Left ventricle myocardium inferior (tissue), 1 donor: Measurements from ENCODE around the gene ZNF440. TPM values are rescaled to one million over a fixed set of nuclear protein-coding genes. Genes with fewer than 3 reads are reported as not detected.

ENCODE experiments used
- DNase-seq: peaks from one replicate; pipeline ENCODE4 v3.0.0-alpha.2; 2020
- H3K27ac ChIP-seq: fragments of 200-600 bp; replicated peaks from 2 replicates; pipeline ENCODE4 v1.8.0; 2021
- H3K27me3 ChIP-seq: fragments of 200-600 bp; 2 replicates; pipeline ENCODE4 v1.8.0; 2021; ENCODE audit warnings: low read depth
- H3K36me3 ChIP-seq: fragments of 200-600 bp; 2 replicates; pipeline ENCODE4 v1.8.0; 2021
- H3K4me1 ChIP-seq: fragments of 200-600 bp; 2 replicates; pipeline ENCODE4 v1.8.0; 2021
- H3K4me3 ChIP-seq: fragments of 200-600 bp; 2 replicates; pipeline ENCODE4 v1.8.0; 2021; ENCODE audit warnings: mild to moderate bottlenecking, moderate library complexity
- H3K9me3 ChIP-seq: fragments of 200-600 bp; replicated peaks from 2 replicates; pipeline ENCODE4 v1.8.0; 2021
- intact Hi-C: fragments of 100-400 bp; cut with micrococcal nuclease; formaldehyde crosslinking; loops from one replicate; pipeline ENCODE4 v1.11.0; 2022
- total RNA-seq: library from RNA; stranded (reverse); fragmentation: NEBNext Ultra II Directional; extraction: Animal tissue kit (Norgen Biotek cat#: 25700); gene quantifications from one replicate; pipeline ENCODE4 v1.2.1, GENCODE V29; 2021
- TF ChIP-seq, protein P1 (sequence below): fragments of 200-600 bp; IDR thresholded peaks from 2 replicates; pipeline ENCODE4 v1.8.0; 2021; ENCODE audit warnings: antibody characterized with exemption, mild to moderate bottlenecking, borderline replicate concordance
- donor health status: DM: no; HTN: yes; CAD: no; lungs with severe emphysema.

ZNF440 gene
- total RNA-seq, 1 donor from 2014 or later, result 3.7 TPM

DNA sequence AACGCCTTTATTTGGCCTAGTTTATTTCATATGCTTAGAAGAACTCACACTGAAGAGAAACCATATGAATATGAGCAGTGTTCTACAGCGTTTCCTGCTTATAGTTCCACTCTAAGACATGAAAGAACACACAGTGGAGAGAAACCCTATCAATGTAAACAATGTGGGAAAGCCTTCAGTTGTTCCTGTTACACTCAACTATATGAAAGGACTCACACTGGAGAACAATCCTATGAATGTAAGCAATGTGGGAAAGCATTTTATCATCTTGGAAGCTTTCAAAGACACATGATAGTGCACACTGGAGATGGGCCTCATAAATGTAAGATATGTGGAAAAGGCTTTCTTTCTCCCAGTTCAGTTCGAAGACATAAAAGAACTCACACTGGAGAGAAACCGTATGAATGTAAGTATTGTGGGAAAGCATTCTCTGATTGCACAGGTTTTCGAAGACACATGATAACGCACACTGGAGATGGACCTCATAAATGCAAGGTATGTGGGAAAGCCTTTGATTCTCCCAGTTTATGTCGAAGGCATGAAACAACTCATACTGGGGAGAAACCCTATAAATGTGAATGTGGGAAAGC, 33.5 kb upstream of the ZNF440 start:
- H3K36me3 ChIP-seq, result peaks cover 84% of the 10 kb centered on the region

GRCh38 chr19:11781295-11782057, 32.6 kb upstream of the ZNF440 start:
- no peak for DNase-seq
- H3K4me3 ChIP-seq, result no peak overlapping the region
- H3K9me3 ChIP-seq, result peaks cover 89% of the 10 kb centered on the region
- no peaks in the 10 kb centered on the region for H3K4me1 ChIP-seq
- H3K27ac ChIP-seq, result no peak overlapping the region
- TF ChIP-seq, protein P1, sequence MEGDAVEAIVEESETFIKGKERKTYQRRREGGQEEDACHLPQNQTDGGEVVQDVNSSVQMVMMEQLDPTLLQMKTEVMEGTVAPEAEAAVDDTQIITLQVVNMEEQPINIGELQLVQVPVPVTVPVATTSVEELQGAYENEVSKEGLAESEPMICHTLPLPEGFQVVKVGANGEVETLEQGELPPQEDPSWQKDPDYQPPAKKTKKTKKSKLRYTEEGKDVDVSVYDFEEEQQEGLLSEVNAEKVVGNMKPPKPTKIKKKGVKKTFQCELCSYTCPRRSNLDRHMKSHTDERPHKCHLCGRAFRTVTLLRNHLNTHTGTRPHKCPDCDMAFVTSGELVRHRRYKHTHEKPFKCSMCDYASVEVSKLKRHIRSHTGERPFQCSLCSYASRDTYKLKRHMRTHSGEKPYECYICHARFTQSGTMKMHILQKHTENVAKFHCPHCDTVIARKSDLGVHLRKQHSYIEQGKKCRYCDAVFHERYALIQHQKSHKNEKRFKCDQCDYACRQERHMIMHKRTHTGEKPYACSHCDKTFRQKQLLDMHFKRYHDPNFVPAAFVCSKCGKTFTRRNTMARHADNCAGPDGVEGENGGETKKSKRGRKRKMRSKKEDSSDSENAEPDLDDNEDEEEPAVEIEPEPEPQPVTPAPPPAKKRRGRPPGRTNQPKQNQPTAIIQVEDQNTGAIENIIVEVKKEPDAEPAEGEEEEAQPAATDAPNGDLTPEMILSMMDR, result no peak
- no peaks in the 10 kb centered on the region for H3K27me3 ChIP-seq
- intact Hi-C loops, result no loop called here
- peaks cover 77% of the 10 kb centered on the region for H3K36me3 ChIP-seq

More for the DNA sequence above, 33.5 kb upstream of the ZNF440 start:
- Histone ChIP-seq H3K4me1 (no peaks in the 10 kb centered on the region), H3K27me3 (no peaks in the 10 kb centered on the region), H3K4me3 (no peak overlapping the region), H3K27ac (no peak overlapping the region), H3K9me3 (peaks cover 91% of the 10 kb centered on the region)
- DNase-seq, result no peak
- intact Hi-C loops, result no loop called here
- TF ChIP-seq, protein P1, result no peak

DNA sequence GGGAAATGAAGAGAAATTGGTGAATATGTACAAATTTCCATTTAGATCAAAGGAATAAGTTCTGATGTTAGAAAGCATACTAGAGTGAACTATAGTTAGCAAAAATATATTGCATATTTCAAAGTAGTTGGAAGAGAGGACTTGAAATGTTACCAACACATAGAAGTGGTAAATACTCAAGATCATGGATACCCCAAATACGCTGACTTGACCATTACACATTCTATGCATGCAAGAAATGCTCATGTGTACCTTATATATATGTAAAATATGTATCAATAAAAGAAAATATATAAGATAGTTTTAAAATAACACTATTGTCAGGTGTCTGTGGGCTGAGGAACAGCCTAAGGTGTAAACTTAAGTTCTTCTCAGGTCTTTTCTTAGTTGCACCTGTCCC, 30.3 kb upstream of the ZNF440 start:
- H3K4me3 ChIP-seq, result no peak overlapping the region
- TF ChIP-seq, protein P1, result no peak
- peaks cover 96% of the 10 kb centered on the region for H3K9me3 ChIP-seq
- H3K4me1 ChIP-seq, result no peaks in the 10 kb centered on the region
- H3K27me3 ChIP-seq, result no peaks in the 10 kb centered on the region
- H3K27ac ChIP-seq, result no peak overlapping the region
- intact Hi-C loops, result no loop called here
- peaks cover 55% of the 10 kb centered on the region for H3K36me3 ChIP-seq
- DNase-seq, result no peak

DNA sequence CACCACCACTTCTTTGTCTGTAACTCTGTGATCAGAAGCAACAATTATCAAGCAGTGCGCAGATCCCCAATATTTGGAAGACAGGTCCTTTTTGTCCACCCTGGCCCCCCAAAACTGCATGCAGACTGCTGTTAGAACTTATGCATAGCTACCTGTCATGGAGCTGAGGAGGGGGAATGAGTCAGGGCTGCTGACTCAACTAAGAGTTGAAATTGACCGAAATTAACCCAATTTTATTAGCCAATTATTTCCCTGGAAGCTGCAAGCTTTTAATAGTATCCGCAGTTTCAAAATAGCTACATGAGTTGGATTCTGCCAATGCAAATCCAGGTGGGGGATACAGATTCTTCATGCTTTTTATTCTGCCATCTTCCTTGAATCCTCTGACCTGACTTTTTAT, 29.7 kb upstream of the ZNF440 start:
- peaks cover 98% of the 10 kb centered on the region for H3K9me3 ChIP-seq
- intact Hi-C loops, result no loop called here
- no peak for DNase-seq

DNA sequence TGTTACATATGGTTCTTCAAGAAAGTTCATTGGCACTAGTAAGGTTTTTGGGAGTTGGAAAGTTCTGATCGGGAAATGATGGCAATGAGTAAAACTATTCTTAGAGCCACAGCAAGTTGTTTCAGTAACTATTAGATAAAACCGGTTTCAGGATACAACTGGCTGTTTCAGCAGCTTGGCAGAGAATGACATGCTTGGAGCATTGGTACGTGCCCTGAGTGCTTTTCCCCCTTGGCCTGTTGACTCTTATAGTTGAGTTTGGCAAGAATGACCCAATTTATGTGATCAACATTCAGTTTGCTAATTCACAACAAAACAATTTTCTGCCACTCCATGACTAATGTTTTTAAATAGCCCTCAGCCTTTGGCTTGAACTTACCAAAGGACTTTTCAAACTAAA, 26.5 kb upstream of the ZNF440 start:
- intact Hi-C loops, result no loop called here
- TF ChIP-seq, protein P1, result no peak
- no peaks in the 10 kb centered on the region for H3K27me3 ChIP-seq
- H3K9me3 ChIP-seq, result peaks cover 85% of the 10 kb centered on the region
- no peak overlapping the region for H3K27ac ChIP-seq
- peaks cover 17% of the 10 kb centered on the region for H3K36me3 ChIP-seq
- H3K4me1 ChIP-seq, result no peaks in the 10 kb centered on the region
- H3K4me3 ChIP-seq, result no peak overlapping the region
- no peak for DNase-seq

More for the DNA sequence above, 29.7 kb upstream of the ZNF440 start:
- TF ChIP-seq, protein P1, result no peak
- H3K27ac ChIP-seq, result no peak overlapping the region
- no peaks in the 10 kb centered on the region for H3K27me3 ChIP-seq
- H3K36me3 ChIP-seq, result peaks cover 49% of the 10 kb centered on the region
- no peaks in the 10 kb centered on the region for H3K4me1 ChIP-seq
- H3K4me3 ChIP-seq, result no peak overlapping the region
